ENCODE results near the gene TRAF7.
"Not testable (repeated sequence)": the region's sequence is repeated elsewhere in the genome, so short reads cannot be mapped to it uniquely, and the experiment has no call there.

Gene TRAF7

GRCh38 chr16:2198283-2198682 is 42.7 kb downstream of the TRAF7 start:
- in situ Hi-C loops (cut with HindIII; ENCODE audit: low sequenced_read_pairs): no loop called here

- in situ Hi-C loops (cut with HindIII; ENCODE audit: low sequenced_read_pairs): no loop called here
These were observed 43.5 kb downstream of the TRAF7 start for GRCh38 chr16:2199095-2199494.

- in situ Hi-C loops (cut with HindIII; ENCODE audit: low sequenced_read_pairs): no loop called here
These were observed 44.1 kb downstream of the TRAF7 start for GRCh38 chr16:2199621-2200139.

GRCh38 chr16:2200313-2200712 is 44.7 kb downstream of the TRAF7 start:
- in situ Hi-C loops (cut with HindIII; ENCODE audit: low sequenced_read_pairs): no loop called here

GRCh38 chr16:2203119-2203688 is 47.6 kb downstream of the TRAF7 start:
- in situ Hi-C loops (cut with HindIII; ENCODE audit: low sequenced_read_pairs): not testable (repeated sequence)

- in situ Hi-C loops (cut with HindIII; ENCODE audit: low sequenced_read_pairs): no loop called here
These were observed 49.0 kb downstream of the TRAF7 start for GRCh38 chr16:2204416-2205103.

GRCh38 chr16:2205104-2205966 is 49.8 kb downstream of the TRAF7 start, which contains the start of gene MLST8:
MLST8 (plus strand) TSS chr16:2205454; CDS start chr16:2206086, 632 bp downstream.
- in situ Hi-C loops (cut with HindIII; ENCODE audit: low sequenced_read_pairs): no loop called here

- in situ Hi-C loops (cut with HindIII; ENCODE audit: low sequenced_read_pairs): no loop called here
These were observed 50.4 kb downstream of the TRAF7 start for GRCh38 chr16:2205967-2206313.

- in situ Hi-C loops (cut with HindIII; ENCODE audit: low sequenced_read_pairs): no loop called here
These were observed 50.8 kb downstream of the TRAF7 start for GRCh38 chr16:2206420-2206779.

GRCh38 chr16:2206780-2207433 is 51.3 kb downstream of the TRAF7 start:
- in situ Hi-C loops (cut with HindIII; ENCODE audit: low sequenced_read_pairs): no loop called here

GRCh38 chr16:2207872-2208271 is 52.3 kb downstream of the TRAF7 start:
- in situ Hi-C loops (cut with HindIII; ENCODE audit: low sequenced_read_pairs): no loop called here

GRCh38 chr16:2208308-2208707 is 52.7 kb downstream of the TRAF7 start:
- in situ Hi-C loops (cut with HindIII; ENCODE audit: low sequenced_read_pairs): no loop called here

- in situ Hi-C loops (cut with HindIII; ENCODE audit: low sequenced_read_pairs): no loop called here
These were observed 53.2 kb downstream of the TRAF7 start for GRCh38 chr16:2208772-2209171.

- in situ Hi-C loops (cut with HindIII; ENCODE audit: low sequenced_read_pairs): no loop called here
These were observed 53.9 kb downstream of the TRAF7 start for GRCh38 chr16:2209258-2210008.

GRCh38 chr16:2210009-2210332 is 54.4 kb downstream of the TRAF7 start:
- in situ Hi-C loops (cut with HindIII; ENCODE audit: low sequenced_read_pairs): no loop called here

- in situ Hi-C loops (cut with HindIII; ENCODE audit: low sequenced_read_pairs): no loop called here
These were observed 55.1 kb downstream of the TRAF7 start, which contains the start of gene BRICD5 for GRCh38 chr16:2210386-2211365. BRICD5 (minus strand) TSS chr16:2210863; CDS start chr16:2210833, 30 bp downstream.

GRCh38 chr16:2211923-2212347 is 56.4 kb downstream of the TRAF7 start:
- in situ Hi-C loops (cut with HindIII; ENCODE audit: low sequenced_read_pairs): no loop called here

GRCh38 chr16:2212362-2213324 is 57.1 kb downstream of the TRAF7 start:
- in situ Hi-C loops (cut with HindIII; ENCODE audit: low sequenced_read_pairs): no loop called here
